Upper lobe of right lung (tissue), 1 donor: ENCODE results near the gene VPS51. TPM values are rescaled to one million over a fixed set of nuclear protein-coding genes. Genes with fewer than 3 reads are reported as not detected.

Experiments
- ATAC-seq: fragments of 200-7000 bp; cut with Tn5 transposase; one replicate; pipeline ENCODE4 v1.9.1; 2020; ENCODE audit warnings: mild to moderate bottlenecking, moderate library complexity
- DNase-seq: peaks from one replicate; pipeline ENCODE4 v3.0.0-alpha.2; 2020
- H3K27ac ChIP-seq: fragments of 200-600 bp; one replicate; pipeline ENCODE4 v1.8.0; 2022
- H3K27me3 ChIP-seq: fragments of 200-600 bp; one replicate; pipeline ENCODE4 v1.8.0; 2022; ENCODE audit warnings: mild to moderate bottlenecking
- H3K36me3 ChIP-seq: fragments of 200-600 bp; one replicate; pipeline ENCODE4 v1.8.0; 2022
- H3K4me1 ChIP-seq: fragments of 200-600 bp; one replicate; pipeline ENCODE4 v1.8.0; 2022
- H3K4me3 ChIP-seq: fragments of 200-600 bp; one replicate; pipeline ENCODE4 v1.8.0; 2022; ENCODE audit warnings: mild to moderate bottlenecking
- H3K9me3 ChIP-seq: fragments of 200-600 bp; one replicate; pipeline ENCODE4 v1.8.0; 2022
- CTCF ChIP-seq: fragments of 200-600 bp; IDR thresholded peaks from one replicate; pipeline ENCODE4 v1.8.0; 2022; ENCODE audit warnings: antibody characterized with exemption
- intact Hi-C: fragments of 100-400 bp; cut with DNase I; formaldehyde crosslinking; loops from one replicate; pipeline ENCODE4 v1.11.0; 2022
- total RNA-seq: library from RNA; stranded (reverse); fragmentation: NEBNext Ultra II Directional; extraction: Animal tissue kit (Norgen Biotek cat#: 25700); gene quantifications from one replicate; pipeline ENCODE4 v1.2.1, GENCODE V29; 2021
- donor health status: DM: no; HTN: yes; CAD: no; lungs with severe emphysema.

VPS51 gene
- total RNA-seq, 1 donor from 2014 or later: 101 TPM

GRCh38 chr11:65112546-65113360 lies 16.7 kb downstream of the VPS51 start:
- peak overlapping the region; percentile 58 for H3K27ac ChIP-seq
- ATAC-seq (peak; percentile 71), DNase-seq (peak; percentile 89)
- no peaks in the 10 kb centered on the region for H3K27me3 ChIP-seq
- H3K36me3 ChIP-seq: peaks cover 24% of the 10 kb centered on the region
- H3K4me3 ChIP-seq: peak overlapping the region; percentile 61
- peaks cover 40% of the 10 kb centered on the region for H3K4me1 ChIP-seq
- intact Hi-C loops: no loop called here
- H3K9me3 ChIP-seq: no peaks in the 10 kb centered on the region
- peak; percentile 88 for TF ChIP-seq CTCF

GRCh38 chr11:65113361-65113756 lies 17.3 kb downstream of the VPS51 start:
- Histone ChIP-seq H3K9me3 (no peaks in the 10 kb centered on the region), H3K36me3 (peaks cover 22% of the 10 kb centered on the region), H3K4me3 (peak overlapping the region; percentile 61), H3K27me3 (no peaks in the 10 kb centered on the region), H3K27ac (no peak overlapping the region), H3K4me1 (peaks cover 44% of the 10 kb centered on the region)
- ATAC-seq (no peak), DNase-seq (no peak)
- intact Hi-C loops: no loop called here
- TF ChIP-seq CTCF: no peak

GRCh38 chr11:65113839-65114238 lies 17.8 kb downstream of the VPS51 start:
- Histone ChIP-seq H3K27me3 (no peaks in the 10 kb centered on the region), H3K4me3 (no peak overlapping the region), H3K36me3 (peaks cover 24% of the 10 kb centered on the region), H3K27ac (no peak overlapping the region), H3K9me3 (no peaks in the 10 kb centered on the region), H3K4me1 (peaks cover 44% of the 10 kb centered on the region)
- no peak for DNase-seq
- ATAC-seq: no peak
- TF ChIP-seq CTCF: no peak
- intact Hi-C loops: no loop called here

- DNase-seq (no peak), ATAC-seq (no peak)
- no peak for TF ChIP-seq CTCF
- Histone ChIP-seq H3K27ac (no peak overlapping the region), H3K27me3 (no peaks in the 10 kb centered on the region), H3K36me3 (peaks cover 24% of the 10 kb centered on the region), H3K4me3 (no peak overlapping the region), H3K9me3 (no peaks in the 10 kb centered on the region), H3K4me1 (peaks cover 44% of the 10 kb centered on the region)
- intact Hi-C loops: no loop called here
Measured at GRCh38 chr11:65114538-65115171, 18.6 kb downstream of the VPS51 start.

- intact Hi-C loops: no loop called here
- Histone ChIP-seq H3K4me1 (peaks cover 44% of the 10 kb centered on the region), H3K27me3 (no peaks in the 10 kb centered on the region), H3K4me3 (no peak overlapping the region), H3K36me3 (peaks cover 30% of the 10 kb centered on the region), H3K27ac (no peak overlapping the region), H3K9me3 (no peaks in the 10 kb centered on the region)
- no peak for DNase-seq
- no peak for ATAC-seq
- TF ChIP-seq CTCF: no peak
Measured at GRCh38 chr11:65115361-65116082, 19.5 kb downstream of the VPS51 start.
